Measurements from ENCODE around the gene DIS3L2.

The DIS3L2 gene

DNA sequence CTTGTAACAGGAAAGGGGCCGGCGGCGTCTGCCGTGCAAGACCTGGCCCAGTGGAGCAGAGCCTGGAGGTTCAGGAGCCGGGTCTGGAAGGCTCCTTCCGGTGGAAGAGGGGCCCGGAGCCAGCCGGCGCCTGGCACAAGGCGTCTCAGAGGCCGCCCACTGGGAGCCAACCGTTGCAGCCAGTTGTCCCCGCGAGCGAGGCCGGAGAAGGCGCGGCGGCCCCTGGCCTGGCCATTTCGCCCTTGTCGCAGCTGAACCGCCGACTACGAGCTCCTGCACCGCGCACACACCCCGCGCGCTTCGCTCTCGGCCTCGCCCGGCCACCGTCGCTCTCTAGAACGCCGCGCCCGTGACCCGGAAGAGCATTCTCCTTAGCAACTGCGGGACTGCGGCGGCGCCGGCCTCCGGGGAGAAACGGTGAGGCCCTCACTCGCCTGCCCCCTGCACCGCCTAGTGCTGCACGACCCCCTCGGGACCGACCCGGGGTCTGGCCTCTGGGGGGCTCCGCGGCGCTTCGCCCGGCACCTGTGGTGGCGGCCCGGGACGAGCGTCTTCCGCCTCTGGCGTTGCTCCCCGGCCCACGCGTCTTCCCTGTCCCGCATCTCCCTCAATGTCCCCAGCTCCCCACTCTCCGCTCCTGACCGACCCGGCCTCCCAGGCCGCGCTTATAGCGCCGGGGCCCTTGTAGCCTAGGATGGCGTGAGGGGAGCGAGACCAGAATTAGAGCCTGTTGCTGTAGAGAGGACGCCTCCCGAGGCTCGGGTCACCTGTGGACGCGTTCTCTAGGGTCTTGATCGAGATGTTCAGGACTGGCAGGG is at the start of gene DIS3L2:
Gene DIS3L2 (plus strand): TSS at position 365 of the 818 bp plus-strand sequence. CDS start 53,215 bp downstream, outside the sequence.
- peak; percentile 93 to 94 for DNase-seq
- TF ChIP-seq GATA1 (IDR thresholded peaks at IDR 0.05; ENCODE audit: low read depth, low read length): no peak
- peak; percentile 77 for TF ChIP-seq POLR2A (IDR thresholded peaks at IDR 0.05; ENCODE audit: low read length)

DNA sequence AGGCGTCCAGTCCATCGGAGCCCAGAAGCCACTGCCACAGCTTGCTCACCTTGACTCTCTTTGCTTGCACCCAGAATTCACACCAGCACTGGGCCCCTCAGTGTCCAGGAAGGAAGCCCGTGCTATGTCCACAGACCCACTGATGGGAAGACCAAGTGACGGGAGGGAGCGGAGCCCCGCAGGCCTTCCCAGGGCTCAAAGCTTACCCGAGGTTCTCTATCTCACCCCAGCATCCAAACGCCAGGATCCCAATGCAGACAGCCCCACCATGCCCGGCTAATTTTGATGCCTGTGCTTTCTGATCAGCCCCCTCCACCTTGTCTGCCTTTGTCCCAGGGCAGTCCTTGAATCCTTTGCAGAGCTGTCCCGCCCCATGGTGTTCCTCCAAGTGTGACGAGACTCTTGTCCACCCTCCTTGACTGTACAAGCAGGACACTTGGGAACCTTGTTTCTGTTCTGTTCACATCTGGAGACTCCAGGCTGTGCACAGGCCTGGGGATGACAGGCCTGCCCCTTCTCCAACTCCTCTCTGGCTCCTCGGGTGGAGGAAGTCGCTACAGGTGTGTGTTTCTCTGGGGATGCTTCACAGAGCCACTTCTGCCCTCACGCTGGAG is 47.3 kb upstream of the DIS3L2 start:
- DNase-seq: no peak
- TF ChIP-seq GATA1 (IDR thresholded peaks at IDR 0.05; ENCODE audit: low read depth, low read length): no peak
- TF ChIP-seq POLR2A (IDR thresholded peaks at IDR 0.05; ENCODE audit: low read length): no peak

DNA sequence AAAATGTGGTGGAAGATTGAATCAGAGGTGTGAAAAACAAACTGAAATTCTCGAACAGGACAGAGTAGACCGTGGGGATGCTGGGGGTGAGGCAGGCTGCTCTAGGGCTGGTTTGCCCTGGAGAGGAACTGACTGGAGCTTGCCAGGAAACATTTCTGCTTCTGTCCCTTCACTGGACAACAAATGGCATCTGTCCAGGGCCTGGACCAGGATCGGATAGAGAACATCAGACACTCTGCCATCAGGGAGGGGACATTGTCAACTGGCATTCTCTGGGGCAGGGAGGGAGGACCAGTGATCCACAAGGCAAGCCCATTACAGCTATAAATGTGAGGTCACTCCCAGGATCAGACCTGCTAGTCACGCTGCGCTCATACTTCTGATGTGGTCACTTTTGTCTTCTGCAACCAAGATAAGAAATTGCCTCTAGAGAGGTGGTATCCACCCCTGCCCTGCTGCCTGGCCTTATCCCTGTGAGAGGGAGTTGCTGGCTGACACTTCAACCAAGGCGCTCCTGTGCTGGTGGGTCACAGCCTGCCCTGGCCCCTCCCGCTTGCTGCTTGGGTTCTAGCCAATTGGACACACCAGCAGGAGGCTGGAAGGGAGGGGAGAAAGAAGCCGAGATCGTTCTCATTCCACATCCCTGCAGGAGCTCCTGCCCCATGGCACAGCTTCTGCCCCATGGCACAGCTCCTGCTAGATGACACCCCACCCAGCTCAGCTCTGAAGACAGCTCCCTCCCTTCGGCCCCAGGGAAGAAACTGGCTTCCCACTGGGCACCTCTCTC is 44.0 kb upstream of the DIS3L2 start:
- peak; percentile 34 to 55 for DNase-seq
- no peak for TF ChIP-seq GATA1 (IDR thresholded peaks at IDR 0.05; ENCODE audit: low read depth, low read length)
- TF ChIP-seq POLR2A (IDR thresholded peaks at IDR 0.05; ENCODE audit: low read length): no peak

DNA sequence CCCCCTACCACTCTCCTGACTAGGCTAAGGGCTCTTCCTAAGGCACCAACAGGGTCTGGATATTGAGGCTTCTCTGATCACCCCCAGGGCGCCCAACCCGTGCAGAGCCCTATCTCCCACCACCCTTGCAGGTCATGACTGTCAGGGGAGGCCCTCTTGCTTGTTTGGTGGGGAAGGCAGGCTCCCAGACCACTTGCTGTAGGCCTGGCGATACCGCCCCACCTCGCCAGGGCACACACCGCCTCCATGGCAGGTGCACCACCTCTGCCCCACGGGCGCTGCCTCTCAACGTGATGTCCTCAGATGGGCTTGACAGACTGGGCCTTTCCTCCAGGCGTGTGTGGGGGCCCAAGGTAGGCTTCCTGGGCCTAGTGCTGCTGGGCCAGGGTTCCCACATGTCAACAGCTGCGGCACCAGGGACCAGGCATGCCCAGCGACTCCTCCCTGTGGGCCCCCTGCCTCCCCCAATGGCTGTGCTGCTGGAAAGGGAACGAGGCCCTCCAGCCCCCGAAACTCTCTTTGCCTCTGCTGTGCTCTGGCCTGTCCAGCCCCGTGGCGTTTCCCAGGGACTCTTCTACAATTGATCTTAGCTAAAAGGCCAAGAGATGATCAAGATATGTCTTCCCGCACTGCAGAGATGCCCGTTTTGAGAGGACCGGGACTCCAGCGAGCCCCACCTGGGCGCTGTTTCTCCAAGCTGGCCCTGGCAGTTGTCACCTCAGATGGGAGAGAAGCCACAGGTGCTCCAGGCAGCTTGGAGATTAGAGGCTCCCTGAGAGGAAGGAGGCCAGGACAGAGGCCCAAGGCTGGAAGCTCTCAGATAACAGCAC is 42.8 kb upstream of the DIS3L2 start:
- TF ChIP-seq POLR2A (IDR thresholded peaks at IDR 0.05; ENCODE audit: low read length) (no peak), GATA1 (IDR thresholded peaks at IDR 0.05; ENCODE audit: low read depth, low read length) (no peak)
- DNase-seq: no peak

GRCh38 chr2:231919341-231920035 is 42.0 kb upstream of the DIS3L2 start:
- no peak for TF ChIP-seq POLR2A (IDR thresholded peaks at IDR 0.05; ENCODE audit: low read length)
- no peak for DNase-seq

- TF ChIP-seq POLR2A (IDR thresholded peaks at IDR 0.05; ENCODE audit: low read length): no peak
- TF ChIP-seq GATA1 (IDR thresholded peaks at IDR 0.05; ENCODE audit: low read depth, low read length): no peak
- DNase-seq: no peak
These were observed 41.1 kb upstream of the DIS3L2 start for GRCh38 chr2:231920366-231920765.

GRCh38 chr2:231920795-231921194 is 40.7 kb upstream of the DIS3L2 start:
- no peak for TF ChIP-seq GATA1 (IDR thresholded peaks at IDR 0.05; ENCODE audit: low read depth, low read length)
- no peak for DNase-seq

DNA sequence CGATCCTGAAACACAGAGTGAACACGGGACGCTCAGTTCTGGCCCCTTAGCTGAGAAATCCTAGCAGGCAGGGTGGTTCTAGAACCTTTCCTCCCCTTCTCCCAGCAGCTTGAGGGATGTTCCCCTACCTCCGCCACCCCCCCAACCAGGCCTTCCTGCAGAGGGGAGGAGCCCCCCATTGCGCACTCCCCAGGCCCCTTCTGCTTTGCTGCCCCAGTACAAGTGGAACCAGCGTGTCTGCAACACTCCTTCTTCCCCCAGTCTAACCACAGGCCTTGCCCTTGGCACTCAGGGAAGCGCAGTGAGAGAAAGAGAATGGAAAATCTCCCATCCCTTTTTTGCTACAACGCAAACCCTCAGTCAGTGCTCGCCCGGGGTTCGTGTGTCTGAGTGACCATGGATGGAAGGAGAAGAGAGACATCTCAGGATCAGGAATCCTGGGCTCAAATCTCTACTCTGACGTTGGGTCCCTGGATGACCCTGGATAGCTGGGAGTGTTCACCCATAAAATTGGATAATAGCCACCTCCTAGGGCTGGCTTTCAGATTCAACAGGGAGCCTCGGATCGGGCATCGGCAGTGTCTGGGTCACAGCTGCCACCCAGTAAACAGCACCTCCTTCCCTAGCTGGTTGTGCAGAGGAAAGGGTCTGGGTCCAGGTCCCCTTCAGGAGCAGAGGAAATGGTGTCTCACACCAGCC is 39.1 kb upstream of the DIS3L2 start:
- DNase-seq: no peak
- no peak for TF ChIP-seq GATA1 (IDR thresholded peaks at IDR 0.05; ENCODE audit: low read depth, low read length)

GRCh38 chr2:231923010-231923344 is 38.5 kb upstream of the DIS3L2 start:
- DNase-seq: no peak
- TF ChIP-seq POLR2A (IDR thresholded peaks at IDR 0.05; ENCODE audit: low read length) (no peak), GATA1 (IDR thresholded peaks at IDR 0.05; ENCODE audit: low read depth, low read length) (no peak)

DNA sequence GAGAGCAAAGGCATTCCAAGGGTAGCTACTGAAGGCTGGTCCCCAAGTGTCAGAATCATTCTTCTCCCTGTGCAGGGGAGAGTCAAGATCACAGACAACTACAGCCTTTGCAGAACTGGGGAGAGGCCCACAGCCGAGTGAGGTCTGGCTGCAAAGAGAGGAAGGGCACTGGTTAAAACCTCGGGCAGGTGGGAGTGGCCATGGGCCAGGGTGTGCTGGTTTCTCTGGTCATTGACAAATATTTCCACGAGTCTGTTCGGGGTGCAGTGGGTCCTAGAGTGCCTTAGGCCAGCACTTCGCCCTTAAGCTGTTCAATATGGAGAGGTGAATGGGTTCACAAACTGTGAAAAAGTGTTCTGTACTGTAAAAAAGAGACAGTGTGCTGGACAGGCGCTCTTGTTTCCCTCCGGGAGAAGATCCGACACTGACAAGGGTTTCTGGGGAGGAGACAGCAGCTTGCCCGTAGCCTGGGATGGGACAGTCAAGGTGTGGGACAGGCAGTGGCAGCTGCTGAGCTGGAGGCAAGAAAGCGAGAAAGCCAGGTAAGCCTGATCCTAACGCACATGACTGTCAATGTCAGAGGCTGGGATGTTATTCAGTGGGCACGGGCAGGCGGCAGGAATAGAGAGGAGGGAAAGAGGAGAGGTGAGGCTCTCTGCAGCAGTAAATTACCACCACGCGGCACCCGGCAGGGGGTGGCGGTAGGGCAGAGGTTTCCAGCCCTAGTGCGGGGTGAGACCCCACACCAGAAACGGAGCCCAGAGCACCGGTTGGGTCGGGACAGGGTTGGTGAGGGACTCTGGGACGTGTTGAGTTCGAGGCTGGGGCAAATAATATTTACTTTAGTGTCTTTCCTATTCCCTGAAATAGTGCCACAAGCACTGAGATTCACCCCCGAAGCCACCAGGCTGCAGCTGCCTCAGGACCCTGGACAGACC is 37.3 kb upstream of the DIS3L2 start:
- no peak for DNase-seq
- TF ChIP-seq POLR2A (IDR thresholded peaks at IDR 0.05; ENCODE audit: low read length): no peak
- no peak for TF ChIP-seq GATA1 (IDR thresholded peaks at IDR 0.05; ENCODE audit: low read depth, low read length)

DNA sequence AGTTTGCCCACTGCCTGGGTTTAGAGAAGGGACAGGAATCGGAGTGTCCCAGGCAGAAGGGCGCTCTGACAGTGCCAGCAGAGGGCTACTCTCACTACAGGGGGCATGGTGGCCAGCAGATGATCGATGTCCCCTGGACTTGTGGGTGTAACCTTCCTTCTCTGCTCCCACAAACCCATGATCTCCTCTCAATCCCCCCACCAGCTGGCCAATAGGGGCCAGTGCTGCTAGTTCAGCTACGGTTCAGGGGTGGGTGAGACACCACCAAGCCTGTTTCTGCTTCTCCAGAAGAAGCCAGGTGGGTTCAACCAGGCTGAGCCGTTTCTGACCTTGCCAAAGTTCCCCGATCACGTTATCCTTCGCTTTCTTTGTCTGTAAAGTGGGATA is 36.6 kb upstream of the DIS3L2 start:
- DNase-seq: no peak
- no peak for TF ChIP-seq POLR2A (IDR thresholded peaks at IDR 0.05; ENCODE audit: low read length)
- no peak for TF ChIP-seq GATA1 (IDR thresholded peaks at IDR 0.05; ENCODE audit: low read depth, low read length)

All from erythroblast (primary cell).